ENCODE measurements around the gene GBX1. TPM values are rescaled to one million over a fixed set of nuclear protein-coding genes. Genes with fewer than 3 reads are reported as not detected.

Gene GBX1
- total RNA-seq, 1 donor from 2014 or later: not detected

DNA sequence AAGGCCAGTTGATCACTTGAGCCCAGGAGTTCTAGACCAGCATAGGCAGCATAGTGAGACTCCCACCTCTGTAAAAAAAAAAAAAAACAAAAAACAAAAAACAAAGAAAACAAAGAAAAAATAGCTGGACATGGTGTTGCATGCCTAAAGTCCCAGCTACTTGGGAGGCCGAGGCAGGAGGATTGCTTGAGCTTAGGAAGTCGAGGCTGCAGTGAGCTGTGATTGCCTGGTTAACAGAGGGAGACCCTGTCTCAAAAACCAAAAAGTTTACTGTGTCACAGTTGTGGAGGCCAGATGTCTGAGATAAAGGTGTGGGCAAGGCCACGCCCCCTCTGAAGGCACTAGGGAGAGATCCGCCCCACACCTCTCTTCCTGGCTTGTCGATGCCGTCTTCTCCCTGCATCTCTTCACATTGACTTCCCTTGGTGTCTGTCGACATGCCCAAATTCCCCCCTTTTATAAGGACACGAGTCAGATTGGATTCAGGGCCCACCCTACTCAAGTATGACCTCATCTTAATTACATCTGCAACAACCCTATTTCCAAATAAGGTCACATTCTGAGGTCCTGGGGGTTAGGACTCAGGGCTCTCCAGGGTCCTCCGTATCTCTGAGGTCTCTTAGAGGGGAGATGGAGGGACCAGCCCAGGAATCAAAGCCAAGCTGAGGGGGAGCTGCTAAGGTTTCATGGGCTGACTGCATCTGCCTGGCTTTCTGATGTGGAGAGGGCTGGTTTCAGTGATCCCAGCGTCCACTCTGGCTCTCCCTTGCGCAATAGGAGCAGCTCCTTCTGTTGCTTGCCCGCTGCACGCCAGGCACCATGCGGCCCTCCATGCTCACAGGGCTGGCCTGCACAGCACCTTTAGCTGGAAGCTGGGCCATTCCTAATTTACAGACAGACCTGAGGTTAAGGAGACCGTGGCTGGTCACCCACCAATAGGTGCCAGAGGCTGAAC lies 58.1 kb downstream of the GBX1 start:
- no peaks in the 10 kb centered on the region for H3K9me3 Mint-ChIP-seq
- peaks cover 11% of the 10 kb centered on the region for H3K27me3 Mint-ChIP-seq
- intact Hi-C loops (cut with micrococcal nuclease): loop anchor here (2.0 to 10.0 kb wide), 3 partner anchors 21 to 212 kb away; partner anchors contain the start of gene KCNH2
- DNase-seq: no peak
- H3K4me1 Mint-ChIP-seq: peaks cover 5% of the 10 kb centered on the region
- no peak overlapping the region for H3K27ac Mint-ChIP-seq
- no peaks in the 10 kb centered on the region for H3K36me3 Mint-ChIP-seq (ENCODE audit: low read depth)
- no peak overlapping the region for H3K4me3 Mint-ChIP-seq

GRCh38 chr7:151107882-151108281 lies 59.6 kb downstream of the GBX1 start:
- Mint-ChIP-seq H3K27me3 (peaks cover under 1% of the 10 kb centered on the region), H3K9me3 (no peaks in the 10 kb centered on the region), H3K4me1 (peaks cover 5% of the 10 kb centered on the region), H3K27ac (no peak overlapping the region), H3K36me3 (ENCODE audit: low read depth) (no peaks in the 10 kb centered on the region), H3K4me3 (no peak overlapping the region)
- DNase-seq: no peak
- intact Hi-C loops (cut with micrococcal nuclease): no loop called here

GRCh38 chr7:151104411-151105235 lies 62.9 kb downstream of the GBX1 start:
- H3K9me3 Mint-ChIP-seq: no peaks in the 10 kb centered on the region
- no peak overlapping the region for H3K27ac Mint-ChIP-seq
- H3K4me3 Mint-ChIP-seq: no peak overlapping the region
- no peaks in the 10 kb centered on the region for H3K36me3 Mint-ChIP-seq (ENCODE audit: low read depth)
- H3K27me3 Mint-ChIP-seq: no peaks in the 10 kb centered on the region
- H3K4me1 Mint-ChIP-seq: peaks cover 2% of the 10 kb centered on the region
- intact Hi-C loops (cut with micrococcal nuclease): no loop called here
- no peak for DNase-seq

DNA sequence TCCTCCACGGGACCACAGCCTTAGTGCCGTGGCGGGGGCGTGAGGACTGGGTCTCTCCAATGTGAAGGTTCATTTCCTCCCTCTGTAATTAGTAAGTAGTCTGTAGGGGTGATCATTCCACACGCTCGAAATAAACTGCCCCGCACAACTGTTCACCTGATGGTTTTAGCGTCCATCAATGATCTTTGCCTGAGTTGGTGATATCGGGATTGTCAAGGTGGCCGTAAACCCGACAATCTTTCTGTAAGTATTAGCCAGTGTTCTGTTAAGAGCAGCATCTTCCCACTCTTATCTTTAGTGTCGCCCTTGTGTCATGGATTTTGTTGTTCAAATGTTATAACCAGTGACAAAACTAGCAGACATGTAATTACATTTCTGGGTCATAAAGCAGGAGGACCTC lies 63.5 kb downstream of the GBX1 start:
- Mint-ChIP-seq H3K27me3 (no peaks in the 10 kb centered on the region), H3K9me3 (no peaks in the 10 kb centered on the region), H3K27ac (no peak overlapping the region), H3K4me3 (no peak overlapping the region), H3K4me1 (peaks cover 2% of the 10 kb centered on the region), H3K36me3 (ENCODE audit: low read depth) (no peaks in the 10 kb centered on the region)
- intact Hi-C loops (cut with micrococcal nuclease): no loop called here
- no peak for DNase-seq

GRCh38 chr7:151102991-151103390 lies 64.5 kb downstream of the GBX1 start:
- Mint-ChIP-seq H3K4me3 (no peak overlapping the region), H3K36me3 (ENCODE audit: low read depth) (no peaks in the 10 kb centered on the region), H3K27ac (peak overlapping the region; percentile 1), H3K4me1 (peaks cover 2% of the 10 kb centered on the region), H3K9me3 (no peaks in the 10 kb centered on the region), H3K27me3 (no peaks in the 10 kb centered on the region)
- intact Hi-C loops (cut with micrococcal nuclease): no loop called here
- DNase-seq: no peak

- intact Hi-C loops (cut with micrococcal nuclease): no loop called here
- no peaks in the 10 kb centered on the region for H3K36me3 Mint-ChIP-seq (ENCODE audit: low read depth)
- no peak overlapping the region for H3K4me3 Mint-ChIP-seq
- no peaks in the 10 kb centered on the region for H3K27me3 Mint-ChIP-seq
- DNase-seq: no peak
- no peaks in the 10 kb centered on the region for H3K9me3 Mint-ChIP-seq
- H3K27ac Mint-ChIP-seq: no peak overlapping the region
- H3K4me1 Mint-ChIP-seq: peaks cover 2% of the 10 kb centered on the region
These were observed 65.7 kb downstream of the GBX1 start for GRCh38 chr7:151101621-151102396.

- intact Hi-C loops (cut with micrococcal nuclease): no loop called here
- Mint-ChIP-seq H3K4me1 (peaks cover 4% of the 10 kb centered on the region), H3K4me3 (no peak overlapping the region), H3K27me3 (no peaks in the 10 kb centered on the region), H3K9me3 (no peaks in the 10 kb centered on the region), H3K36me3 (ENCODE audit: low read depth) (no peaks in the 10 kb centered on the region), H3K27ac (no peak overlapping the region)
- no peak for DNase-seq
These were observed 66.6 kb downstream of the GBX1 start for GRCh38 chr7:151100921-151101320.

GRCh38 chr7:151099486-151100211 lies 67.8 kb downstream of the GBX1 start:
- no peaks in the 10 kb centered on the region for H3K9me3 Mint-ChIP-seq
- no peak for DNase-seq
- H3K4me1 Mint-ChIP-seq: peaks cover 4% of the 10 kb centered on the region
- no peaks in the 10 kb centered on the region for H3K36me3 Mint-ChIP-seq (ENCODE audit: low read depth)
- no peaks in the 10 kb centered on the region for H3K27me3 Mint-ChIP-seq
- intact Hi-C loops (cut with micrococcal nuclease): no loop called here
- H3K27ac Mint-ChIP-seq: no peak overlapping the region
- no peak overlapping the region for H3K4me3 Mint-ChIP-seq

Other genes starting within 250 kb of the GBX1 start
- gene KCNH2, start 189.4 kb downstream of the GBX1 start, total RNA-seq: 0.36 and 0.37 TPM in 2 replicates
- 14.3 and 15.7 TPM in 2 replicates for gene NOS3, start 176.7 kb downstream of the GBX1 start, total RNA-seq
- 7.3 and 7.5 TPM in 2 replicates for gene ATG9B, start 143.2 kb downstream of the GBX1 start, total RNA-seq
- gene ABCB8, start 139.2 kb downstream of the GBX1 start, total RNA-seq: 56.4 and 57.4 TPM in 2 replicates
- gene ASIC3, start 119.2 kb downstream of the GBX1 start, total RNA-seq: 3.5 and 4.0 TPM in 2 replicates
- gene CDK5, start 109.8 kb downstream of the GBX1 start, total RNA-seq: 26.5 and 26.8 TPM in 2 replicates
- gene SLC4A2, start 108.1 kb downstream of the GBX1 start, total RNA-seq: 115 and 127 TPM in 2 replicates
- 90.8 and 92.3 TPM in 2 replicates for gene FASTK, start 86.9 kb downstream of the GBX1 start, total RNA-seq
- 53.8 and 59.2 TPM in 2 replicates for gene TMUB1, start 84.2 kb downstream of the GBX1 start, total RNA-seq
- gene AGAP3, start 81.2 kb downstream of the GBX1 start, total RNA-seq: 54.3 and 60.0 TPM in 2 replicates
- gene ASB10, start 19.6 kb upstream of the GBX1 start, total RNA-seq: not detected in 2 replicates
- gene H2BK1, start 42.8 kb upstream of the GBX1 start, total RNA-seq: 0.83 TPM in 1 of 2 replicates, not detected in the other
- 84.6 and 90.3 TPM in 2 replicates for gene ABCF2, start 59.5 kb upstream of the GBX1 start, total RNA-seq
- gene CHPF2, start 64.8 kb upstream of the GBX1 start, total RNA-seq: 42.0 and 46.4 TPM in 2 replicates
- gene SMARCD3, start 81.0 kb upstream of the GBX1 start, total RNA-seq: 2.2 and 2.9 TPM in 2 replicates
- gene NUB1, start 174.1 kb upstream of the GBX1 start, total RNA-seq: 36.5 and 40.4 TPM in 2 replicates
- gene WDR86, start 242.3 kb upstream of the GBX1 start, total RNA-seq: not detected in 2 replicates

All from activated CD4-positive, alpha-beta T cell treated with anti-CD3 and anti-CD28 coated beads, Interleukin-2, amount 10 ng/mL, durations not matched to agents 24 days and 14 days (primary cell).